Glutamatergic neuron (in vitro differentiated cells): ENCODE measurements around the gene PHF24. TPM values are rescaled to one million over a fixed set of nuclear protein-coding genes. Genes with fewer than 3 reads are reported as not detected.

Source experiments
- DNase-seq: peaks from one replicate; pipeline ENCODE4 v3.0.0; 2022
- H3K27ac Mint-ChIP-seq: one replicate; pipeline ENCODE4 v1.8.0; 2020; ENCODE audit warnings: mild to moderate bottlenecking, mixed read lengths, inconsistent platforms; ENCODE audit not compliant: unreplicated experiment
- H3K27me3 Mint-ChIP-seq: one replicate; pipeline ENCODE4 v1.8.0; 2020; ENCODE audit warnings: mild to moderate bottlenecking, moderate library complexity, mixed read lengths, inconsistent platforms; ENCODE audit not compliant: unreplicated experiment
- H3K36me3 Mint-ChIP-seq: one replicate; pipeline ENCODE4 v1.8.0; 2020; ENCODE audit warnings: mild to moderate bottlenecking, mixed read lengths, inconsistent platforms; ENCODE audit not compliant: unreplicated experiment
- H3K4me1 Mint-ChIP-seq: one replicate; pipeline ENCODE4 v1.8.0; 2020; ENCODE audit warnings: mild to moderate bottlenecking, low read depth, mixed read lengths, inconsistent platforms; ENCODE audit not compliant: unreplicated experiment
- H3K4me3 Mint-ChIP-seq: one replicate; pipeline ENCODE4 v1.8.0; 2020; ENCODE audit warnings: mild to moderate bottlenecking, mixed read lengths, inconsistent platforms; ENCODE audit not compliant: unreplicated experiment
- H3K9me3 Mint-ChIP-seq: one replicate; pipeline ENCODE4 v1.8.0; 2020; ENCODE audit warnings: mild to moderate bottlenecking, moderate library complexity, mixed read lengths, inconsistent platforms; ENCODE audit not compliant: unreplicated experiment
- CTCF ChIP-seq: fragments of 200-600 bp; sonication (generic); IDR thresholded peaks from one replicate; pipeline ENCODE4 v1.5.0; 2021; ENCODE audit not compliant: partially characterized antibody, unreplicated experiment
- total RNA-seq: library from RNA; stranded (reverse); fragmentation: NEBNext Ultra II Directional; extraction: Animal tissue kit (Norgen Biotek cat#: 25700); gene quantifications from one replicate; pipeline ENCODE4 v1.2.1, GENCODE V29; 2021; ENCODE audit not compliant: unreplicated experiment

PHF24 gene
- total RNA-seq, 1 donor from 2014 or later, result 3.1 TPM

GRCh38 chr9:34971146-34971811 lies 13.2 kb downstream of the PHF24 start:
- TF ChIP-seq CTCF, result no peak
- H3K4me3 Mint-ChIP-seq, result no peak overlapping the region
- no peaks in the 10 kb centered on the region for H3K4me1 Mint-ChIP-seq
- no peaks in the 10 kb centered on the region for H3K36me3 Mint-ChIP-seq
- no peak overlapping the region for H3K27ac Mint-ChIP-seq
- peaks cover 2% of the 10 kb centered on the region for H3K9me3 Mint-ChIP-seq
- H3K27me3 Mint-ChIP-seq, result no peaks in the 10 kb centered on the region
- no peak for DNase-seq

GRCh38 chr9:34974664-34975063 lies 16.6 kb downstream of the PHF24 start:
- Mint-ChIP-seq H3K4me1 (no peaks in the 10 kb centered on the region), H3K9me3 (peaks cover 2% of the 10 kb centered on the region), H3K4me3 (no peak overlapping the region), H3K36me3 (no peaks in the 10 kb centered on the region), H3K27ac (no peak overlapping the region), H3K27me3 (peaks cover 8% of the 10 kb centered on the region)
- DNase-seq, result no peak
- TF ChIP-seq CTCF, result no peak

GRCh38 chr9:34976441-34976840 lies 18.4 kb downstream of the PHF24 start:
- Mint-ChIP-seq H3K9me3 (peaks cover 2% of the 10 kb centered on the region), H3K36me3 (no peaks in the 10 kb centered on the region), H3K4me1 (no peaks in the 10 kb centered on the region), H3K4me3 (no peak overlapping the region), H3K27ac (no peak overlapping the region), H3K27me3 (peaks cover 8% of the 10 kb centered on the region)
- DNase-seq, result no peak
- TF ChIP-seq CTCF, result no peak

- Mint-ChIP-seq H3K27ac (no peak overlapping the region), H3K4me1 (no peaks in the 10 kb centered on the region), H3K36me3 (no peaks in the 10 kb centered on the region), H3K9me3 (peaks cover 2% of the 10 kb centered on the region), H3K27me3 (peaks cover 8% of the 10 kb centered on the region), H3K4me3 (no peak overlapping the region)
- TF ChIP-seq CTCF, result no peak
- DNase-seq, result no peak
Observed at GRCh38 chr9:34976992-34977391, 18.9 kb downstream of the PHF24 start.

- Mint-ChIP-seq H3K4me3 (no peak overlapping the region), H3K27me3 (peaks cover 8% of the 10 kb centered on the region), H3K27ac (no peak overlapping the region), H3K4me1 (peaks cover 8% of the 10 kb centered on the region), H3K9me3 (no peaks in the 10 kb centered on the region), H3K36me3 (no peaks in the 10 kb centered on the region)
- TF ChIP-seq CTCF, result no peak
- DNase-seq, result no peak
Observed at GRCh38 chr9:34980181-34980761, 22.2 kb downstream of the PHF24 start.
